DND-41 (cell line): ENCODE data around the gene FBXL13.

ENCODE experiments used
- ATAC-seq: fragments of 200-7000 bp; cut with Tn5 transposase; 3 replicates; pipeline ENCODE4 v1.9.1; 2021; ENCODE audit warnings: low read depth; ENCODE audit not compliant: insufficient read depth
- DNase-seq: peaks from one replicate; pipeline ENCODE4 v3.0.0-alpha.2; 2020
- H2AFZ ChIP-seq: 2 replicates; pipeline ENCODE4 v1.6.0; 2012; ENCODE audit warnings: low read depth, low read length
- H3K27ac ChIP-seq: 2 replicates; pipeline ENCODE4 v1.5.1; 2012; ENCODE audit warnings: low read length, inconsistent platforms
- H3K27me3 ChIP-seq: fragments of 200-600 bp; sonication (generic); 2 replicates; pipeline ENCODE4 v1.6.0; 2012; ENCODE audit warnings: low read length, mild to moderate bottlenecking, inconsistent platforms; ENCODE audit not compliant: insufficient read depth, poor library complexity
- H3K36me3 ChIP-seq: 2 replicates; pipeline ENCODE4 v1.5.1; 2012; ENCODE audit warnings: low read length, inconsistent platforms; ENCODE audit not compliant: insufficient read depth
- H3K4me1 ChIP-seq: 2 replicates; pipeline ENCODE4 v1.5.1; 2012; ENCODE audit warnings: mild to moderate bottlenecking, low read length; ENCODE audit not compliant: insufficient read depth
- H3K4me2 ChIP-seq: 2 replicates; pipeline ENCODE4 v1.6.0; 2012; ENCODE audit warnings: mild to moderate bottlenecking, moderate library complexity, low read length, inconsistent platforms; ENCODE audit not compliant: insufficient read depth
- H3K4me3 ChIP-seq, 2 experiments: fragments of 200-600 bp in 1 of 2; shearing (Covaris generic) in 1 of 2; 2 replicates each; pipeline ENCODE4 v1.5.1; 2012 to 2016; ENCODE audit warnings: inconsistent platforms in 2 of 2, low read length in 2 of 2, mild to moderate bottlenecking in 2 of 2, low read depth in 1 of 2, moderate library complexity in 1 of 2
- H3K79me2 ChIP-seq: 2 replicates; pipeline ENCODE4 v1.6.0; 2012; ENCODE audit warnings: low read length, inconsistent platforms; ENCODE audit not compliant: insufficient read depth
- H3K9ac ChIP-seq: 2 replicates; pipeline ENCODE4 v1.6.0; 2012; ENCODE audit warnings: low read depth, mild to moderate bottlenecking, inconsistent platforms, low read length, moderate library complexity
- H3K9me3 ChIP-seq: 2 replicates; pipeline ENCODE4 v1.5.1; 2012; ENCODE audit warnings: low read length, moderate library complexity, mild to moderate bottlenecking, inconsistent platforms; ENCODE audit not compliant: insufficient read depth, severe bottlenecking
- H4K20me1 ChIP-seq: 2 replicates; pipeline ENCODE4 v1.6.0; 2012; ENCODE audit warnings: low read length; ENCODE audit not compliant: insufficient read depth
- EZH2 ChIP-seq: IDR thresholded peaks from 3 replicates; pipeline ENCODE4 v1.6.1; 2012; ENCODE audit warnings: borderline replicate concordance, low read depth, mild to moderate bottlenecking, moderate library complexity, low read length, inconsistent platforms; ENCODE audit not compliant: severe bottlenecking
- TF ChIP-seq, protein P1 (sequence below): IDR thresholded peaks from 2 replicates; pipeline ENCODE4 v1.5.1; 2012; ENCODE audit warnings: borderline replicate concordance, low read length, moderate library complexity, mild to moderate bottlenecking; ENCODE audit not compliant: poor library complexity, severe bottlenecking; ENCODE audit errors: extremely low read depth

The FBXL13 gene

DNA sequence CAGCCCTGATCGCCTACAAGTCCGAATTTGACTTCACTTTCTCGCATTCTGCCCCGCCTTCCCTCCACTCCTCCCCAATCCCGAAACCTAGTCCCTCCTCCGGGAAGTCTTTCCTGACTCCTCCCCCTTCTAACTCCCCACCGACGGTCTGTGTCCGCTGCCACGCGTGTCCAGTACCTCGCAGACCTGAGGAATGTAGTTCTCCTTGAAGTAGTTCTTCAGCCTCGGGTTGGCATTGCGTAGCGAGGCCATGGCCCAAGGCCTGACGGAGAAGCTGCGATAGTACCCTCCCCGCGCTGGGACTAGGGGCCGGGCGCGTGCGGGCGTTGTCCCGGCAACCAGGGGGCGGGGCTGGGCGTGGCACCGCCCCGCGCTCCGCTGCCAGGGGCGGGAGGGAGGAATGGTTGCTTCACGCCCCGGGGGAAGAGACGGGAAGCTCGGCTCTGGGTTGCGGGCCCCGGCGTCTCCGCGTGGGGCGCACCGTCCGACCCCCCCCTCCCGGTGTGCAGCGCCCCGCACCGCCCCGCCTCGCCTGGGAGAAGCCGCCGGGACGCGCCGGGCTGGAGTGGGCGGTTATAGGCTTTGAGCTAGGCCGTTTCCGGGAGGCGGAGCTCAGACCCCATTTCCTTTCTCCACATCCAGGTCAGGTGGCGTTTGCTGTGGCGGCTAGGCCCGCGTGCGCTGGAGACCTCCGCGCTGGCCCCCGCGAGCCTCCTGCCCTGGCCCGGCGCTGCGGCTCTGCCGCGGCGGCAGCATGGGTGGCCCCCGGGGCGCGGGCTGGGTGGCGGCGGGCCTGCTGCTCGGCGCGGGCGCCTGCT, at the start of gene FBXL13, which contains the start of gene ARMC10:
Gene FBXL13, minus strand, starts transcription at position 278 of the 818 bp plus-strand sequence.
Gene ARMC10, plus strand, starts transcription at position 622 of the 818 bp plus-strand sequence. Its CDS starts 133 bp downstream, at position 755.
- H3K4me1 ChIP-seq, result peaks cover 28% of the 10 kb centered on the region
- peak; percentile 83 for ATAC-seq
- peaks cover 21% of the 10 kb centered on the region for H3K79me2 ChIP-seq
- H3K36me3 ChIP-seq, result no peaks in the 10 kb centered on the region
- H3K27ac ChIP-seq, result peak within 1 kb of the TSS; percentile 86
- H3K27me3 ChIP-seq, result no peaks in the 10 kb centered on the region
- no peaks in the 10 kb centered on the region for H3K9me3 ChIP-seq
- peak within 1 kb of the TSS; percentile 78 for H2AFZ ChIP-seq
- H3K9ac ChIP-seq, result peak within 1 kb of the TSS; percentile 93
- H4K20me1 ChIP-seq, result no peaks in the 10 kb centered on the region
- DNase-seq, result peak; percentile 90
- peak within 1 kb of the TSS; percentile 72 to 80 for H3K4me3 ChIP-seq
- H3K4me2 ChIP-seq, result peak within 1 kb of the TSS; percentile 74
- TF ChIP-seq EZH2, result no peak
- TF ChIP-seq, protein P1, sequence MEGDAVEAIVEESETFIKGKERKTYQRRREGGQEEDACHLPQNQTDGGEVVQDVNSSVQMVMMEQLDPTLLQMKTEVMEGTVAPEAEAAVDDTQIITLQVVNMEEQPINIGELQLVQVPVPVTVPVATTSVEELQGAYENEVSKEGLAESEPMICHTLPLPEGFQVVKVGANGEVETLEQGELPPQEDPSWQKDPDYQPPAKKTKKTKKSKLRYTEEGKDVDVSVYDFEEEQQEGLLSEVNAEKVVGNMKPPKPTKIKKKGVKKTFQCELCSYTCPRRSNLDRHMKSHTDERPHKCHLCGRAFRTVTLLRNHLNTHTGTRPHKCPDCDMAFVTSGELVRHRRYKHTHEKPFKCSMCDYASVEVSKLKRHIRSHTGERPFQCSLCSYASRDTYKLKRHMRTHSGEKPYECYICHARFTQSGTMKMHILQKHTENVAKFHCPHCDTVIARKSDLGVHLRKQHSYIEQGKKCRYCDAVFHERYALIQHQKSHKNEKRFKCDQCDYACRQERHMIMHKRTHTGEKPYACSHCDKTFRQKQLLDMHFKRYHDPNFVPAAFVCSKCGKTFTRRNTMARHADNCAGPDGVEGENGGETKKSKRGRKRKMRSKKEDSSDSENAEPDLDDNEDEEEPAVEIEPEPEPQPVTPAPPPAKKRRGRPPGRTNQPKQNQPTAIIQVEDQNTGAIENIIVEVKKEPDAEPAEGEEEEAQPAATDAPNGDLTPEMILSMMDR, result peak; percentile 30

- no peaks in the 10 kb centered on the region; the same call in 1 of the 2 replicates for H3K79me2 ChIP-seq
- H3K36me3 ChIP-seq, result peaks cover 66% of the 10 kb centered on the region
- no peak overlapping the region for H2AFZ ChIP-seq
- no peaks in the 10 kb centered on the region for H4K20me1 ChIP-seq
- no peak for ATAC-seq
- H3K4me2 ChIP-seq, result no peak overlapping the region
- H3K4me3 ChIP-seq, result no peak overlapping the region
- H3K9me3 ChIP-seq, result no peaks in the 10 kb centered on the region
- no peaks in the 10 kb centered on the region for H3K4me1 ChIP-seq
- H3K9ac ChIP-seq, result no peak overlapping the region
- no peaks in the 10 kb centered on the region for H3K27me3 ChIP-seq
- TF ChIP-seq, protein P1, result no peak
- no peak for TF ChIP-seq EZH2
- H3K27ac ChIP-seq, result no peak overlapping the region
- DNase-seq, result no peak
Measured at GRCh38 chr7:103123529-103123928, 48.9 kb upstream of the FBXL13 start.

DNA sequence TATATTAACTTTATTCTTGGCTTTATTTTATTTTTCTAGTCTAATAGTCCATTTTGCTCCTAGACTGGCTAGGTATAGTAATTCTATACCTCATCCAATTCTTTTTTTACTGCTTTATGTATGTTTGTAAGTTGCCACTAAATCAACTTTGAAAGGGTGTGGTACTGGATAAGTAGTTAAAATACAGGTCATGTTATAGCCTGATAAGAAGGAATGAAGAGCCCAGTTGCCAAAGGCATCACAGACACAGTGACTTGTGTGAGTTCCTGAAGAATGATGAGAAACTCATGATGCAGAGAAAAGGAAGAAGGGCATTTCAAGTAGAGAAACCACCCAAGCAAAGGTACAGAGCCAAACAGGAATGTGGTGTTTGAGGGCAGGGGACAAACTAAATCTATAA, 47.0 kb upstream of the FBXL13 start:
- H4K20me1 ChIP-seq, result no peaks in the 10 kb centered on the region
- H3K4me1 ChIP-seq, result no peaks in the 10 kb centered on the region
- no peak for TF ChIP-seq EZH2
- TF ChIP-seq, protein P1, result no peak
- H3K4me3 ChIP-seq, result no peak overlapping the region
- no peak for DNase-seq
- no peaks in the 10 kb centered on the region for H3K9me3 ChIP-seq
- peaks cover 56% of the 10 kb centered on the region for H3K36me3 ChIP-seq
- H3K79me2 ChIP-seq, result no peaks in the 10 kb centered on the region; the same call in 1 of the 2 replicates
- no peak overlapping the region for H3K4me2 ChIP-seq
- no peak for ATAC-seq
- no peak overlapping the region for H2AFZ ChIP-seq
- H3K27ac ChIP-seq, result no peak overlapping the region
- H3K9ac ChIP-seq, result no peak overlapping the region
- no peaks in the 10 kb centered on the region for H3K27me3 ChIP-seq
